NOMO-1 (cell line): ENCODE data around the gene MYO7A.

Source experiments
- DNase-seq, 2 experiments: peaks; one replicate each; lab custom pipeline; 2025; ENCODE audit not compliant: unreplicated experiment in 2 of 2; lab: John Stamatoyannopoulos, UW

The MYO7A gene

GRCh38 chr11:77127920-77128691, at the start of gene MYO7A:
Gene MYO7A, plus strand, starts transcription at chr11:77128246. Its CDS starts 2,389 bp downstream, at chr11:77130635.
- no peak for DNase-seq

GRCh38 chr11:77079666-77080065, 48.4 kb upstream of the MYO7A start:
- DNase-seq, result no peak

- DNase-seq, result no peak
Observed at GRCh38 chr11:77080643-77081210, 47.3 kb upstream of the MYO7A start.

- DNase-seq, result no peak
Observed at GRCh38 chr11:77081381-77081851, 46.6 kb upstream of the MYO7A start.

GRCh38 chr11:77081976-77082836, 45.8 kb upstream of the MYO7A start:
- DNase-seq, result no peak

GRCh38 chr11:77082838-77083565, 45.0 kb upstream of the MYO7A start:
- peak in 1 of 2 experiments; percentile 49 for DNase-seq

- DNase-seq, result no peak
Observed at GRCh38 chr11:77083566-77084245, 44.3 kb upstream of the MYO7A start.

- DNase-seq, result no peak
Observed at GRCh38 chr11:77084581-77085191, 43.4 kb upstream of the MYO7A start.

GRCh38 chr11:77085652-77086051, 42.4 kb upstream of the MYO7A start:
- DNase-seq, result no peak

GRCh38 chr11:77086521-77087472, 41.2 kb upstream of the MYO7A start:
- no peak for DNase-seq

- DNase-seq, result no peak
Observed at GRCh38 chr11:77087723-77088225, 40.3 kb upstream of the MYO7A start.

GRCh38 chr11:77088236-77089003, 39.6 kb upstream of the MYO7A start:
- DNase-seq, result no peak

- no peak for DNase-seq
Observed at GRCh38 chr11:77089004-77089545, 39.0 kb upstream of the MYO7A start.

GRCh38 chr11:77090046-77090372, 38.0 kb upstream of the MYO7A start:
- DNase-seq, result no peak

- no peak for DNase-seq
Observed at GRCh38 chr11:77090373-77091111, 37.5 kb upstream of the MYO7A start.

GRCh38 chr11:77091146-77091940, 36.7 kb upstream of the MYO7A start:
- peak; percentile 57 to 59 for DNase-seq
